ENCODE results near the gene GTSE1. TPM values are rescaled to one million over a fixed set of nuclear protein-coding genes. Genes with fewer than 3 reads are reported as not detected.

GTSE1 gene
- total RNA-seq, 4 donors from 2014 or later, result 1.00 to 3.0 (median 1.2) TPM; not detected in 1

- H3K4me3 ChIP-seq, result peak overlapping the region; percentile 60 to 95 (median 78)
- peaks cover 0 to 21% (median 12%) of the 10 kb centered on the region in 4 donors for H3K4me1 ChIP-seq
- TF ChIP-seq CTCF (IDR thresholded peaks at IDR 0.05) (no peak), EP300 (IDR thresholded peaks at IDR 0.05; ENCODE audit: low read depth) (no peak), POLR2A (IDR thresholded peaks at IDR 0.05) (no peak), POLR2AphosphoS5 (IDR thresholded peaks at IDR 0.05) (no peak)
- H3K27ac ChIP-seq, result peak overlapping the region; percentile 92 to 95 (median 94)
- H3K36me3 ChIP-seq, result no peaks in the 10 kb centered on the region
- H3K9me3 ChIP-seq, result no peaks in the 10 kb centered on the region
- in situ Hi-C loops (cut with MboI; ENCODE audit: low pct_ligation_motif_present in 1 of 4, low pct_unique_long_range_greater_than_20kb in 1 of 4, low sequenced_read_pairs in 3 of 4), result no loop called here
- 7% methylated on average over 25 of the region's 25 CpGs; no CpG with 5 or more reads in 1 of the 2 donors for WGBS, 2 donors (ENCODE audit: low coverage in 1 of 2)
- no peaks in the 10 kb centered on the region for H3K27me3 ChIP-seq
- DNase-seq, result peak; percentile 38
- intact Hi-C loops (cut with DNase I; ENCODE audit: low total_unique reads), result loop anchor here (10.0 kb wide), 1 partner anchor 936 kb away; no protein-coding TSS in a partner anchor
Measured at GRCh38 chr22:46250783-46251125, 45.9 kb upstream of the GTSE1 start.

- Histone ChIP-seq H3K4me3 (peak overlapping the region in 2 of 4 donors; percentile 83 to 95), H3K36me3 (no peaks in the 10 kb centered on the region), H3K27me3 (no peaks in the 10 kb centered on the region), H3K27ac (peak overlapping the region; percentile 92 to 95 (median 94)), H3K4me1 (peaks cover 0 to 21% (median 12%) of the 10 kb centered on the region in 4 donors), H3K9me3 (no peaks in the 10 kb centered on the region)
- no peak for TF ChIP-seq CTCF (IDR thresholded peaks at IDR 0.05)
- no peak for TF ChIP-seq POLR2AphosphoS5 (IDR thresholded peaks at IDR 0.05)
- TF ChIP-seq EP300 (IDR thresholded peaks at IDR 0.05; ENCODE audit: low read depth), result no peak
- no peak for TF ChIP-seq POLR2A (IDR thresholded peaks at IDR 0.05)
- DNase-seq, result no peak
- intact Hi-C loops (cut with DNase I; ENCODE audit: low total_unique reads), result loop anchor here (10.0 kb wide), 1 partner anchor 936 kb away; no protein-coding TSS in a partner anchor
- in situ Hi-C loops (cut with MboI; ENCODE audit: low pct_ligation_motif_present in 1 of 4, low pct_unique_long_range_greater_than_20kb in 1 of 4, low sequenced_read_pairs in 3 of 4), result no loop called here
- WGBS, 2 donors (ENCODE audit: low coverage in 1 of 2), result 72 to 84% methylated on average over 6 to 7 of the region's 7 CpGs
Measured at GRCh38 chr22:46251266-46251665, 45.4 kb upstream of the GTSE1 start.

GRCh38 chr22:46251816-46252380 is 44.8 kb upstream of the GTSE1 start:
- TF ChIP-seq POLR2AphosphoS5 (IDR thresholded peaks at IDR 0.05) (no peak), EP300 (IDR thresholded peaks at IDR 0.05; ENCODE audit: low read depth) (no peak), CTCF (IDR thresholded peaks at IDR 0.05) (no peak), POLR2A (IDR thresholded peaks at IDR 0.05) (no peak)
- no peak for DNase-seq
- H3K27ac ChIP-seq, result no peak overlapping the region
- in situ Hi-C loops (cut with MboI; ENCODE audit: low pct_ligation_motif_present in 1 of 4, low pct_unique_long_range_greater_than_20kb in 1 of 4, low sequenced_read_pairs in 3 of 4), result no loop called here
- 79 to 90% methylated on average over 9 of the region's 9 CpGs for WGBS, 2 donors (ENCODE audit: low coverage in 1 of 2)
- no peak overlapping the region for H3K4me3 ChIP-seq
- intact Hi-C loops (cut with DNase I; ENCODE audit: low total_unique reads), result loop anchor here (10.0 kb wide), 1 partner anchor 937 kb away; no protein-coding TSS in a partner anchor
- H3K4me1 ChIP-seq, result peaks cover 0 to 21% (median 12%) of the 10 kb centered on the region in 4 donors
- no peaks in the 10 kb centered on the region for H3K27me3 ChIP-seq
- no peaks in the 10 kb centered on the region for H3K36me3 ChIP-seq
- no peaks in the 10 kb centered on the region for H3K9me3 ChIP-seq

- Histone ChIP-seq H3K4me1 (peaks cover 0 to 2% (median under 1%) of the 10 kb centered on the region in 4 donors), H3K36me3 (no peaks in the 10 kb centered on the region), H3K9me3 (no peaks in the 10 kb centered on the region), H3K27me3 (no peaks in the 10 kb centered on the region), H3K27ac (no peak overlapping the region), H3K4me3 (no peak overlapping the region)
- no peak for TF ChIP-seq POLR2AphosphoS5 (IDR thresholded peaks at IDR 0.05)
- TF ChIP-seq POLR2A (IDR thresholded peaks at IDR 0.05), result no peak
- in situ Hi-C loops (cut with MboI; ENCODE audit: low pct_ligation_motif_present in 1 of 4, low pct_unique_long_range_greater_than_20kb in 1 of 4, low sequenced_read_pairs in 3 of 4), result no loop called here
- WGBS, 2 donors (ENCODE audit: low coverage in 1 of 2), result 77 to 87% methylated on average over 3 to 8 of the region's 8 CpGs
- intact Hi-C loops (cut with DNase I; ENCODE audit: low total_unique reads), result loop anchor here (10.0 kb wide), 1 partner anchor 942 kb away; no protein-coding TSS in a partner anchor
- DNase-seq, result no peak
Measured at GRCh38 chr22:46256358-46256958, 40.2 kb upstream of the GTSE1 start.
